Fibroblast of gingiva (primary cell): ENCODE results near the gene RARA.

Experiments
- DNase-seq: peaks from one replicate; pipeline ENCODE4 v3.0.0-alpha.2; 2011; ENCODE audit warnings: low read depth

RARA gene

GRCh38 chr17:40316571-40317344, 7.8 kb downstream of the RARA start:
- DNase-seq: peak; percentile 78

GRCh38 chr17:40317345-40317873, 8.4 kb downstream of the RARA start:
- DNase-seq: peak; percentile 60

- peak; percentile 96 for DNase-seq
These were observed 9.2 kb downstream of the RARA start for GRCh38 chr17:40317880-40318829.

GRCh38 chr17:40318830-40319391, 9.9 kb downstream of the RARA start:
- no peak for DNase-seq

- no peak for DNase-seq
These were observed 10.9 kb downstream of the RARA start for GRCh38 chr17:40319651-40320540.

- DNase-seq: peak; percentile 61
These were observed 12.0 kb downstream of the RARA start for GRCh38 chr17:40320756-40321523.

- DNase-seq: no peak
These were observed 12.5 kb downstream of the RARA start for GRCh38 chr17:40321524-40321929.

- DNase-seq: no peak
These were observed 13.0 kb downstream of the RARA start for GRCh38 chr17:40321961-40322357.

- DNase-seq: peak; percentile 81
These were observed 13.7 kb downstream of the RARA start for GRCh38 chr17:40322358-40323315.

- peak; percentile 63 for DNase-seq
These were observed 14.7 kb downstream of the RARA start for GRCh38 chr17:40323391-40324381.

GRCh38 chr17:40325156-40326013, 16.4 kb downstream of the RARA start:
- DNase-seq: no peak

- no peak for DNase-seq
These were observed 17.2 kb downstream of the RARA start for GRCh38 chr17:40326014-40326831.

- DNase-seq: no peak
These were observed 17.8 kb downstream of the RARA start for GRCh38 chr17:40326832-40327199.

GRCh38 chr17:40327244-40327729, 18.3 kb downstream of the RARA start:
- DNase-seq: no peak

- peak; percentile 41 for DNase-seq
These were observed 18.9 kb downstream of the RARA start for GRCh38 chr17:40327735-40328385.

- no peak for DNase-seq
These were observed 19.4 kb downstream of the RARA start for GRCh38 chr17:40328386-40328766.
